HG02623 (cell line): ENCODE measurements around the gene CDK14.

Experiments used
- ATAC-seq: cut with Tn5 transposase; IDR thresholded peaks from one replicate; pipeline ENCODE4 v1.9.1; 2021; ENCODE audit warnings: moderate library complexity; ENCODE audit not compliant: unreplicated experiment

Gene CDK14

DNA sequence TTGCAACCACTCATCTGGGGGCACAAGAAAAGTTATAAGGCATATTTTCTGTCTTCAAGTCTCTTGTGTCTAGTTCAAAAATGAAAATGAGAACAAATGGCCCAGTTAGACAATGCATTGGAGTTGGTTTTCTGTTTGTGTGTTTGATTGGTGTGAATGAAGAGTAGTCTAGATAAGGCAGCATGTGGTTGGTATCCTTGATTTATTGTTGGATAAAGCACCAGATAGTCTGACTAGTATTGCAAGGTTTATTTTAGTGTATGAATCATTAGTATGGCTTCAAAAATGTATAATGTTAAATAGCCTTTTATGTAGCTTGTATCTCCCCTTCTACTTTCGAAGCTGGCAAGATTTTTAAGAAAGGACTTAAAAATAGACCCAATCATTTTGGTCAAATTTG, 237.3 kb downstream of the CDK14 start:
- no peak for ATAC-seq

DNA sequence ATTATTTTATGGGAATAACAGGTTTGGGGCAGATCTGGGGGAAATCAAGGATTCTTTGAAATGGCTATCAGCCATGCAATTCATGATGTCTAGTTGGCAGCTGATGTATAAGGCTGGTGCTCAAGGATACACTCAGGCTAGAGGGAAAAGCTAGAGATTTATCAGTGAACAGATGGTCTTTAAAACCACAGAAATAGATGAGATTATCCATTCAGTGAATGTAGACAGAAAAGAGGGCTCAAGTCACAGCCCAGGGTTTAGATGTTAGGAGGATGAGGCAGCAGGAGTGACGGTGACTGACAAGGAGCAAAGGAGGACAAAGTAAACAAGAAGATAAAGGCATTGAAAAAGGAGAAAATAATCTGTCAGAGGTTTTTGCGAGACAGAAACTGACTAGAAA, 238.7 kb downstream of the CDK14 start:
- no peak for ATAC-seq

GRCh38 chr7:90835861-90836260, 239.7 kb downstream of the CDK14 start:
- ATAC-seq: no peak

DNA sequence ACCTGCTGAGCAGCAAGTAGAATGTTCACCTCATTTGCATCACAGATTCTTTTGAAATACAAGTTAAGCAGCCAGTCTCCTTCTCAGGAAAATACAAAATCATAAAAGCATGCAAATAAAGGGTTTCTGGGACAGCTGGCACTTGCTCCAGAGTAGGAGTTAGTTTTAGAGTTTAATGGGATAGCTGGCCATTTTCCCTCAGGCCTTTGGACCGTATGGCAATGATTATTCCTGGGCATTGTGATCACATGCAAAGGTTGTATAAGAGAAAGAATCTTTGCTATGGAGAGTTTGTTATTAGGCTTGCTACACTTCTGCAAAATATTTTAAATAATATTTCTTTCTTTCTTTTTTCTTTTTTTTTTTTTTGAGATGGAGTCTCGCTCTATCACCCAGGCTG, 240.8 kb downstream of the CDK14 start:
- ATAC-seq: no peak

DNA sequence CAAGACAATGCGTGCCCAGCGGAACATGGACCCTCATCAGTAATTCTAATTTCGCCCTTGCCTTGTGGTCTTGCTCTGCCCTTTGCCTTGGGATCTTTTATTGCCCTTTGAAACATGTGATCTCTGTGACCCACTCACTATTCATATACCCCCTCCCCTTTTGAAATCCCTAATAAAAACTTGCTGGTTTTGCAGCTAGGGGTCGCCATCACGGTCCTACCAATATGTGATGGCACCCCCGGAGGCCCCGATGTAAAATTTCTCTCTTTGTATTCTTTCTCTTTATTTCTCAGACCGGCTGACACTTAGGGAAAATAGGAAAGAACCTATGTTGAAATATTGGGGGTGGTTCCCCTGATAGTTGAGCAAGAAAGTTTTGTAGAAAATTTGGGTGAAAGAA, 242.7 kb downstream of the CDK14 start:
- ATAC-seq: no peak

- no peak for ATAC-seq
Measured at GRCh38 chr7:90839316-90839715, 243.2 kb downstream of the CDK14 start.

GRCh38 chr7:90839727-90840291, 243.7 kb downstream of the CDK14 start:
- ATAC-seq: no peak

DNA sequence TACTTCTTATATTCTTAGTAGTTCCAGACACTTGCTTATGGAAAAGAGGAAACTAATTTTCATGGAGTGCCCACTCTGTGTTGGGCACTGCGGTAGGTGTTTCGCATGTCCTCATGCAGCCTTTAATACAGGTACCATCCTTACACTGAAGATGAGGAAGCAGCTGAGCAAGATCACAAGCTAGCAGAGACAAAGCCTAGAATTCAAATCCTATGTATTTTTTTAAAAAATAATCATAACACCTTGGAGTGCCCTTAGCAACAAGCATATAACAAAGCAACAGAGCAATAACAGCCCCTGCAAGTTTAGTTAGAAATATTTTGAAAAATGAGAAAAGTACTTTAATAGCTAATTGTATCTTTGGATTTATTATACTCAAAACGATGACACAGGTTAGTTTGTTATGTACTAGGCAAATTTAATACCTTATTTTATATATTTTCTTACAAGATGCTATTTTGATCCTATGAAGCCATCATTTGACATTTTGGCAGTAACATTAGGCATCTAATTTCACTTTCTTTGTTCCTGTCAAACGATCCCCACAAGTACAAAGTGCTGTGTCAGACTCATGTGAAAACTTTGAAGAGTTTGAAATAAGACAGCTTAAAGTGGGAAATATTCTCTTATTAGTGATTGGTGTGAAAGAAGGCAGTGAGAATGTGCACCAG, 245.8 kb downstream of the CDK14 start:
- ATAC-seq: no peak

DNA sequence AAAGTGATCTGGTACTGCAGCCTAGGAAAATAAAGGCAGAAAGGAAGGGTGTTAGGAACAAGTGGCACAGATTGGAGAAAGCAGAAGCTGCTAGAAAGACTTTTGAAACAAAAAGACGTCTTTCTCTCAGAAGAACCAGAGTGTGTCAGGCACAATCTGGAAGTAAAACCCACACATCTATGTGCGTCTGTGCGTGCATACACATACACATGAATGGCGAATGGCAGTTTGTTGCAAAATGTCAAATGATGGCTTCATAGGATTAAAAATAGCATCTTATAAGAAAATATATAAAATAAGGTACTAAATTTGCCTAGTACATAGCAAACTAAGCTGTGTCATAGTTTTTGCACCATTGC, 246.3 kb downstream of the CDK14 start:
- ATAC-seq: no peak

GRCh38 chr7:90843472-90843871, 247.4 kb downstream of the CDK14 start:
- ATAC-seq: no peak

- no peak for ATAC-seq
Measured at GRCh38 chr7:90844421-90844820, 248.3 kb downstream of the CDK14 start.

- ATAC-seq: no peak
Measured at GRCh38 chr7:90846192-90846591, 250.1 kb downstream of the CDK14 start.

GRCh38 chr7:90850066-90850465, 253.9 kb downstream of the CDK14 start:
- no peak for ATAC-seq

DNA sequence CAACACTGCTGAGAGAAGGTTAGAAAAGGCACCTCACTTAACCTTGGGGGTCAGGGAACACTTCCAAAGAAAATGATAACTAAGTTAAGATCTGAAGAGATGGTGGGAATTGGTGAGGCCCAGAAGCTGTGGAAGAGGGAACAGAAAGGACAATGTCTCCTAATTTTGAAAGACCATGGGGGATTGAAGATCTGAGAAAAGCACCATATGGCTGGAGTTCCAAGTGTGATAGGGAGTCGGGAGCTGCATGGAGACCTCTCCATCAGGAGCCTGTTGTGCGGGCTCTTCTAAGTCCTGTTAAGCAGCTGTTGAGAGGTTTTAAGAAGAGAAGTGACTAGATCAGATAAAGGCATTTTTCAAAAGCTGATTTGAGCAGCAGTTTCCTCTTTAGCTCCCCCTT, 254.3 kb downstream of the CDK14 start:
- ATAC-seq: no peak

- ATAC-seq: peak; percentile 66
Measured at GRCh38 chr7:90853205-90853604, 257.1 kb downstream of the CDK14 start.

DNA sequence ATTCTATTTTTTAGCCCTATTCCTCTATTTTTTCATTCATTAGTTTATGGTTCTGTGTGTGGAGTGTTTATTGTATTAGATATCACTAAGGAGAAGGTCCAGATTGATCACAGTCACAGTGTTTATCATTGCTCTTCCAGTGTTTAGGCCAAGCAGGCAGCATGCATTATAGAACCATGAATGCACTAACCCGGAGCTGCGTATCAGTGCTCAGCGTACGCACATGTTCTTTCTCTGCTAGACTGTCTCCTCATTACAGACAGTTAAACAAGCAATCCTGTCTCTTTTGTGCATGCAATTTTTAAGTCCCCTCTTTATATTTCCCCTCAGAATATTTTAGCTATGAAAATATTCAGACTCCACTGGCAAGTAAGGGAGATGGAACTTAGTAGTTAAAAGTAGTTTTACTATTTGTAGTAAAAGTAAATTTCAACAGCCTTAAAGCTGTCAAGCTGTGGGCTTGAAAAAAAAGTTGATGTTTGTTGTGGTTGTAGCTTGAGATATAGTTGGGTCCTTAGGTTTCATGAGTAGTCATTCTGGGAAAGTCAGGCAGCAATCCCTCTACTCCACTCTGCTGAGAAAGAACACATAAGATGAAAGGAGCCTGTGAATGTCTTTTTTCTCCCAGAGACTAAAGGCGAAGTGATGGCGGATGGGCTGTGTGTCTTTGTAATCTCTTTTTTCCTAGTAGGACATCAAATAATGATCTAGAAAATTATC, 260.4 kb downstream of the CDK14 start:
- peak; percentile 39 for ATAC-seq

DNA sequence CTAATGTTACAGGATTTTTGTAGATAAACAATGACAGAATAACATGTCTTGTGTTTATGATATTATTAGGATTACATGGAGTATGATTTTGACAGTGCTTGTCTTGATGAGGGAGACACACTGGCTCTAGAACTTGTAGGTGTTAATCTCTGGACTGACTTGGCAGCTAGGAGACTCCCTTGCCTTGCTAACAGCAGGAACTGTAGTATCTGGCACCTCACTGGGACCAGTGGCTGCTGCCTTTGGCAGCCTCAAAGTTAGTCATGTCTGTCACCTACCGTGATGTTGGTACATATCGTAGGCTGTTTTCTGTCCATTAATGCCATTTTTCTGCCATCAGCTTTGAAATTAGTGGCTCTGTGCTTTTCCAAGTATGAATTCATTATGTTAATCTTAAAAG, 261.5 kb downstream of the CDK14 start:
- no peak for ATAC-seq

GRCh38 chr7:90858546-90858945, 262.4 kb downstream of the CDK14 start:
- ATAC-seq: no peak

DNA sequence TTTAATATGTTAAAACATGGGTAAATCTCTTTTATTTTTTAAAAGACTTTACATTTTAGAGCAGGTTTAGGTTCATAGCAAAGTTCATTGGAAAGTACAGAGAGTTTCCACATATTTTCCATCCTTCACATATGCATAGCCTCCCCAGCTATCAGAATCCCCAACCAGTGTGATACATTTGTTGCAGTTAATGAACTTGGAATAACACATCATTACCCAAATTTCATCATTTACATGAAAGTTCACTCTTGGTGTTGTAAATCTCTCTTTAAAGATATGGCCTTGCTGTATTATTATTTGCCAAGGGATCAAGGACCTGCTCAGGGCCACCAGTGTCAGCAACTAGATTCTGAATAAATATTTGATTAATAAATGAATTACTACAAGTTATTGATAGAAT, 263.4 kb downstream of the CDK14 start:
- no peak for ATAC-seq

DNA sequence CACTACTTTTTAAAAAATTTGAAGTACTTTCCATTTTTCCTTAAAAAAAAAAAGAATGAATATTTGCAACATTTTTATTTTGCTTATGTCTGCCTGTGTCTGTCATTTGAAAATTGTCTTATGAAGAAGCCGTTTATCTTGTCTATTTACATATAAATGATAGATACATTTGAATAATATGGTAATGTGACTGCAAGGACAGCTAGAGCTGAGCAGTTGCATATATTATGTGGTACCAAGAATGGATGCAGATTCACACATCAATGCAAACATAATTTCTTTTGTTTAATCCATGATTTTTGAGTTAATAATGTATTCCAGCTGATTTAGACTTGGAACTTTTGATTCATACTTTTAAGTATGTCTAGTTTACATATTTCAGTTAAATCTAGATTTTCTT, 268.0 kb downstream of the CDK14 start:
- no peak for ATAC-seq

DNA sequence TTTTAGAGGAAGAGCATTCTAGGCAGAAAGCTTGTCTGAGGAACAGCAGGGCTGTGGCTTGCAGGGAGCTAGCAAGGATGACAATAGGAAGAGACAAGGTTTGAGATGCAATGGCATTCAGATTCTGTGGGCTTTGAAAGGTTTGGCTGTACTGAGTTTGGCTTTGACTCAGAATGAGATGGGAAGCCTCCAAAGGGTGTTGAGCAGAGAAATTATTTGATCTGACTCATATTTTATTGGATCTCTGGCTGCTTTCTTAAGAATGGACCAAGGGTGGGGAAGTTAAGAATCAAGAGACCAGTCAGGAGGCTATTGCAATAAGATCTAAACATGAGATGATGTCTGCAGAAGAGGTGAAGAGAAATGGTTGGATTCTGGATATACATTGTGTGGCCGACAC, 273.2 kb downstream of the CDK14 start:
- ATAC-seq: no peak

- ATAC-seq: no peak
Measured at GRCh38 chr7:90876701-90877100, 280.6 kb downstream of the CDK14 start.

- ATAC-seq: peak; percentile 84
Measured at GRCh38 chr7:90877201-90877600, 281.1 kb downstream of the CDK14 start.
